HEK293 (cell line): ENCODE data around the gene SLC6A4.

ENCODE experiments used
- CTCF ChIA-PET: fragments of 350-600 bp; formaldehyde crosslinking; extraction: SDS; loops from one replicate; lab custom pipeline; 2021; ENCODE audit warnings: antibody characterized with exemption; lab: Yijun Ruan, JAX
- POLR2A ChIA-PET: fragments of 300-600 bp; formaldehyde crosslinking; extraction: SDS; loops from one replicate; lab custom pipeline; 2020; ENCODE audit warnings: antibody characterized with exemption, inconsistent platforms; lab: Yijun Ruan, JAX
- H3K27ac ChIP-seq: fragments of 200-500 bp; sonication (Bioruptor generic); 2 replicates; pipeline ENCODE4 v1.5.1; 2014; ENCODE audit warnings: low read depth, low read length, control low read depth, inconsistent platforms; ENCODE audit errors: extremely low read depth
- H3K36me3 ChIP-seq, 2 experiments: fragments of 200-500 bp in 1 of 2; sonication (Bioruptor generic) in 1 of 2; 1 replicate in 1 of 2; 2 replicates in 1 of 2; pipeline ENCODE4 v1.5.1; 2014 to 2017; ENCODE audit warnings: inconsistent platforms in 2 of 2, low read length in 2 of 2; ENCODE audit not compliant: control insufficient read depth in 2 of 2, insufficient read depth in 1 of 2
- H3K4me1 ChIP-seq: fragments of 200-500 bp; sonication (Bioruptor generic); 2 replicates; pipeline ENCODE4 v1.5.1; 2014; ENCODE audit warnings: mild to moderate bottlenecking, low read length, inconsistent platforms; ENCODE audit not compliant: control insufficient read depth, insufficient read depth
- H3K4me3 ChIP-seq: 2 replicates; pipeline ENCODE4 v1.5.1; 2011; ENCODE audit warnings: low read depth, mild to moderate bottlenecking, control low read depth, low read length, moderate library complexity
- H3K9me3 ChIP-seq: fragments of 200-500 bp; sonication (Bioruptor generic); 2 replicates; pipeline ENCODE4 v1.5.1; 2014; ENCODE audit warnings: low read depth, low read length, inconsistent platforms; ENCODE audit not compliant: control insufficient read depth, insufficient read depth
- EGR2 ChIP-seq: fragments of 450-650 bp; formaldehyde crosslinking; IDR thresholded peaks from 2 replicates; pipeline ENCODE4 v1.5.1; 2016; ENCODE audit warnings: low read depth, missing biosample characterization, missing genetic modification characterization
- GLIS1 ChIP-seq: fragments of 450-650 bp; formaldehyde crosslinking; IDR thresholded peaks from 2 replicates; pipeline ENCODE4 v1.5.1; 2016; ENCODE audit warnings: missing biosample characterization, missing genetic modification characterization
- KLF16 ChIP-seq: fragments of 450-650 bp; formaldehyde crosslinking; IDR thresholded peaks from 2 replicates; pipeline ENCODE4 v1.5.1; 2017; ENCODE audit warnings: missing biosample characterization, missing genetic modification characterization
- SCRT1 ChIP-seq: fragments of 450-650 bp; formaldehyde crosslinking; IDR thresholded peaks from 2 replicates; pipeline ENCODE4 v1.5.1; 2016; ENCODE audit warnings: missing biosample characterization, missing genetic modification characterization, borderline replicate concordance
- TCF7L2 ChIP-seq: IDR thresholded peaks from 2 replicates; pipeline ENCODE4 v1.6.1; 2011; ENCODE audit warnings: low read depth, mild to moderate bottlenecking, inconsistent platforms, low read length, moderate library complexity, borderline replicate concordance
- ZBTB1 ChIP-seq: fragments of 450-650 bp; formaldehyde crosslinking; IDR thresholded peaks from 2 replicates; pipeline ENCODE4 v1.5.1; 2016; ENCODE audit warnings: missing biosample characterization, missing genetic modification characterization
- ZBTB48 ChIP-seq: fragments of 450-650 bp; formaldehyde crosslinking; IDR thresholded peaks from 2 replicates; pipeline ENCODE4 v1.5.1; 2016; ENCODE audit warnings: missing biosample characterization, missing genetic modification characterization
- ZBTB7A ChIP-seq: fragments of 450-650 bp; formaldehyde crosslinking; IDR thresholded peaks from 2 replicates; pipeline ENCODE4 v1.5.1; 2016; ENCODE audit warnings: low read depth, missing biosample characterization, missing genetic modification characterization
- ZNF10 ChIP-seq: fragments of 450-650 bp; formaldehyde crosslinking; IDR thresholded peaks from 2 replicates; pipeline ENCODE4 v1.5.1; 2017; ENCODE audit warnings: missing biosample characterization, missing genetic modification characterization
- ZNF121 ChIP-seq: fragments of 450-650 bp; formaldehyde crosslinking; IDR thresholded peaks from 2 replicates; pipeline ENCODE4 v1.5.1; 2016; ENCODE audit warnings: missing biosample characterization, missing genetic modification characterization
- ZNF132 ChIP-seq: fragments of 450-650 bp; formaldehyde crosslinking; IDR thresholded peaks from 2 replicates; pipeline ENCODE4 v1.5.1; 2017; ENCODE audit warnings: missing biosample characterization, missing genetic modification characterization, borderline replicate concordance
- ZNF16 ChIP-seq: fragments of 450-650 bp; formaldehyde crosslinking; IDR thresholded peaks from 2 replicates; pipeline ENCODE4 v1.5.1; 2016; ENCODE audit warnings: low read depth, missing biosample characterization, missing genetic modification characterization
- ZNF248 ChIP-seq: fragments of 450-650 bp; formaldehyde crosslinking; IDR thresholded peaks from 2 replicates; pipeline ENCODE4 v1.5.1; 2017; ENCODE audit warnings: missing biosample characterization, missing genetic modification characterization
- ZNF292 ChIP-seq: fragments of 450-650 bp; formaldehyde crosslinking; IDR thresholded peaks from 2 replicates; pipeline ENCODE4 v1.5.1; 2016; ENCODE audit warnings: low read depth, missing biosample characterization, missing genetic modification characterization, borderline replicate concordance
- ZNF335 ChIP-seq: fragments of 450-650 bp; formaldehyde crosslinking; conservative IDR thresholded peaks from 2 replicates; pipeline ENCODE4 v1.5.1; 2016; ENCODE audit warnings: missing biosample characterization, missing genetic modification characterization
- ZNF394 ChIP-seq: fragments of 450-650 bp; formaldehyde crosslinking; IDR thresholded peaks from 2 replicates; pipeline ENCODE4 v1.5.1; 2016; ENCODE audit warnings: missing biosample characterization, missing genetic modification characterization, mild to moderate bottlenecking, moderate library complexity, borderline replicate concordance
- ZNF433 ChIP-seq: fragments of 450-650 bp; formaldehyde crosslinking; IDR thresholded peaks from 2 replicates; pipeline ENCODE4 v1.5.1; 2016; ENCODE audit warnings: missing biosample characterization, missing genetic modification characterization, low read depth
- ZNF514 ChIP-seq: fragments of 450-650 bp; formaldehyde crosslinking; IDR thresholded peaks from 2 replicates; pipeline ENCODE4 v1.5.1; 2016; ENCODE audit warnings: missing biosample characterization, missing genetic modification characterization
- ZNF521 ChIP-seq: fragments of 450-650 bp; formaldehyde crosslinking; IDR thresholded peaks from 2 replicates; pipeline ENCODE4 v1.5.1; 2017; ENCODE audit warnings: missing biosample characterization, mild to moderate bottlenecking, missing genetic modification characterization
- ZNF549 ChIP-seq: fragments of 450-650 bp; IDR thresholded peaks from 2 replicates; pipeline ENCODE4 v1.5.1; 2018; ENCODE audit warnings: missing biosample characterization, missing genetic modification characterization, mild to moderate bottlenecking, inconsistent platforms, moderate library complexity
- ZNF555 ChIP-seq: fragments of 450-650 bp; formaldehyde crosslinking; conservative IDR thresholded peaks from 2 replicates; pipeline ENCODE4 v1.5.1; 2017; ENCODE audit warnings: missing biosample characterization, mild to moderate bottlenecking, missing genetic modification characterization, inconsistent platforms
- ZNF558 ChIP-seq: fragments of 450-650 bp; formaldehyde crosslinking; IDR thresholded peaks from 2 replicates; pipeline ENCODE4 v1.5.1; 2016; ENCODE audit warnings: missing biosample characterization, missing genetic modification characterization
- ZNF624 ChIP-seq: fragments of 450-650 bp; formaldehyde crosslinking; IDR thresholded peaks from 2 replicates; pipeline ENCODE4 v1.5.1; 2017; ENCODE audit warnings: missing biosample characterization, missing genetic modification characterization
- ZNF629 ChIP-seq: fragments of 450-650 bp; formaldehyde crosslinking; IDR thresholded peaks from 2 replicates; pipeline ENCODE4 v1.5.1; 2017; ENCODE audit warnings: missing biosample characterization, missing genetic modification characterization
- ZNF654 ChIP-seq: fragments of 450-650 bp; formaldehyde crosslinking; IDR thresholded peaks from 2 replicates; pipeline ENCODE4 v1.5.1; 2016; ENCODE audit warnings: low read depth, missing biosample characterization, missing genetic modification characterization
- ZNF658 ChIP-seq: fragments of 450-650 bp; formaldehyde crosslinking; IDR thresholded peaks from 2 replicates; pipeline ENCODE4; 2016; ENCODE audit warnings: missing biosample characterization, missing genetic modification characterization
- ZNF664 ChIP-seq: fragments of 450-650 bp; formaldehyde crosslinking; IDR thresholded peaks from 2 replicates; pipeline ENCODE4 v1.5.1; 2016; ENCODE audit warnings: missing biosample characterization, missing genetic modification characterization
- ZNF677 ChIP-seq: fragments of 450-650 bp; IDR thresholded peaks from 2 replicates; pipeline ENCODE4 v1.5.0; 2018; ENCODE audit warnings: missing biosample characterization, mild to moderate bottlenecking, missing genetic modification characterization, moderate library complexity
- ZNF747 ChIP-seq: fragments of 450-650 bp; formaldehyde crosslinking; IDR thresholded peaks from 2 replicates; pipeline ENCODE4 v1.5.1; 2016; ENCODE audit warnings: missing biosample characterization, missing genetic modification characterization
- ZSCAN30 ChIP-seq: fragments of 450-650 bp; IDR thresholded peaks from 2 replicates; pipeline ENCODE4 v1.5.1; 2018; ENCODE audit warnings: missing biosample characterization, mild to moderate bottlenecking, missing genetic modification characterization, moderate library complexity
- TF ChIP-seq, protein P1 (sequence below): fragments of 450-650 bp; formaldehyde crosslinking; IDR thresholded peaks from 2 replicates; pipeline ENCODE4 v1.5.1; 2016; ENCODE audit warnings: missing biosample characterization, missing genetic modification characterization
- TF ChIP-seq, protein P2 (sequence below): fragments of 450-650 bp; formaldehyde crosslinking; IDR thresholded peaks from 2 replicates; pipeline ENCODE4 v1.5.1; 2016; ENCODE audit warnings: missing biosample characterization, missing genetic modification characterization
- TF ChIP-seq, protein P3 (sequence below): fragments of 450-650 bp; IDR thresholded peaks from 2 replicates; pipeline ENCODE4 v1.5.1; 2018; ENCODE audit warnings: missing biosample characterization, missing genetic modification characterization

Gene SLC6A4

DNA sequence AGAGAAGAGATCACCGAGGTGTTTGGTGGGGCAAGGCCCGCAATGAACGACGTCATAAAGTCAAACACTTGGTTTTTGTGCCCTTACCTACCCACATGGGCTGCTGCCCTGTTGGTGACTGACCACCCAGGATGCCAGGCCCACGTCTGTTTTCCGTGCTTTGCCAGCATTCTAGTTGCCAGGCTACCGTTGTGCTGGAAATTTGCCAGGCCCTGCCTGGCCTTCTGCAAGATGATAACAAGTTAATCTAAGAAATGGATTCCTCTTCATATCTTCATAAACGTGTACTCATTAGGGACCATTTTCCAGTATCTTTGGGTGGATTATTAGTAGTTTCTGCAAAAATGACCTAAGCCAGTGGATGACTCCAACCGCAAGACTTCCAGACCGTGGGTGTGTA is 35.4 kb downstream of the SLC6A4 start:
- ChIA-PET CTCF (interaction anchor here (0.6 to 0.7 kb wide), 2 partner anchors 28 to 97 kb away, joined by 3 read pairs; no protein-coding TSS in a partner anchor), POLR2A (interaction anchor here (0.7 kb wide), 1 partner anchor 23 kb away, joined by 4 read pairs; no protein-coding TSS in a partner anchor)

DNA sequence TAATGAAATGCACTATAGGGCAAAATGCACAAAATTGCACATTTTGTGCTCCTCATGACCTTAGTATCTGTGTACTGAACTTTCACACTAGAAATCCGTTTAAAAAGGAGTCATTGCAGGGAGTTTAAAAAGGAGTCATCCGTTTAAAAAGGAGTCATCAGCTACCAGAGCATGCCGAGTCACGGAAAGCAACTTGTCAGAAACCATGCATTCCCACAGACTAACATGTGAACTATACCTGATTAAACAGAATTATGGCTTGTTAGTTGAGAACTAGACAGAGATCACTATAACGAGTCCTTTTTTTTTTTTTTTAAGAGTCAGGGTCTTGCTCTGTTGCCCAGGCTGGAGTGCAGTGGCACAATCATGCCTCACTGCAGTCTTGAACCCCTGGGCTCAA is 35.9 kb downstream of the SLC6A4 start:
- ChIA-PET POLR2A (interaction anchor here (0.7 kb wide), 1 partner anchor 23 kb away, joined by 4 read pairs; no protein-coding TSS in a partner anchor), CTCF (interaction anchor here (0.6 to 0.7 kb wide), 2 partner anchors 27 to 97 kb away, joined by 3 read pairs; no protein-coding TSS in a partner anchor)
- Histone ChIP-seq H3K9me3 (no peaks in the 10 kb centered on the region), H3K4me3 (no peak overlapping the region), H3K36me3 (no peaks in the 10 kb centered on the region), H3K4me1 (no peaks in the 10 kb centered on the region), H3K27ac (no peak overlapping the region)
- TF ChIP-seq ZNF747 (tag by site-specific recombination): no peak
- no peak for TF ChIP-seq ZNF394 (tag by site-specific recombination)
- no peak for TF ChIP-seq ZNF10
- no peak for TF ChIP-seq ZNF677 (tag by site-specific recombination)
- no peak for TF ChIP-seq ZBTB48
- no peak for TF ChIP-seq ZNF121 (tag by site-specific recombination)
- no peak for TF ChIP-seq ZNF658 (tag by site-specific recombination)
- TF ChIP-seq ZBTB1 (tag by site-specific recombination): no peak
- TF ChIP-seq ZNF335 (tag by site-specific recombination): no peak
- TF ChIP-seq, protein P1, sequence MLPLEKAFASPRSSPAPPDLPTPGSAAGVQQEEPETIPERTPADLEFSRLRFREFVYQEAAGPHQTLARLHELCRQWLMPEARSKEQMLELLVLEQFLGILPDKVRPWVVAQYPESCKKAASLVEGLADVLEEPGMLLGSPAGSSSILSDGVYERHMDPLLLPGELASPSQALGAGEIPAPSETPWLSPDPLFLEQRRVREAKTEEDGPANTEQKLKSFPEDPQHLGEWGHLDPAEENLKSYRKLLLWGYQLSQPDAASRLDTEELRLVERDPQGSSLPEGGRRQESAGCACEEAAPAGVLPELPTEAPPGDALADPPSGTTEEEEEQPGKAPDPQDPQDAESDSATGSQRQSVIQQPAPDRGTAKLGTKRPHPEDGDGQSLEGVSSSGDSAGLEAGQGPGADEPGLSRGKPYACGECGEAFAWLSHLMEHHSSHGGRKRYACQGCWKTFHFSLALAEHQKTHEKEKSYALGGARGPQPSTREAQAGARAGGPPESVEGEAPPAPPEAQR (tag by site-specific recombination): no peak
- no peak for TF ChIP-seq GLIS1 (tag by site-specific recombination)
- no peak for TF ChIP-seq ZNF624 (tag by site-specific recombination)
- TF ChIP-seq ZNF549: no peak
- TF ChIP-seq ZNF521 (tag by site-specific recombination): no peak
- no peak for TF ChIP-seq ZNF664
- TF ChIP-seq ZNF514 (tag by site-specific recombination): no peak
- TF ChIP-seq TCF7L2: no peak

More for the DNA sequence above, 35.4 kb downstream of the SLC6A4 start:
- H3K9me3 ChIP-seq: no peaks in the 10 kb centered on the region
- H3K4me3 ChIP-seq: no peak overlapping the region
- TF ChIP-seq ZNF16 (tag by site-specific recombination) (no peak), ZNF558 (no peak), EGR2 (tag by site-specific recombination) (no peak), ZNF654 (tag by site-specific recombination) (no peak), ZSCAN30 (tag by site-specific recombination) (no peak), ZNF629 (tag by site-specific recombination) (no peak), ZNF555 (tag by site-specific recombination) (no peak), ZNF132 (tag by site-specific recombination) (no peak), SCRT1 (no peak), ZNF292 (tag by site-specific recombination) (no peak), KLF16 (tag by site-specific recombination) (no peak), ZNF433 (no peak), ZBTB48 (no peak), ZBTB7A (tag by site-specific recombination) (no peak), ZNF248 (tag by site-specific recombination) (no peak)
- TF ChIP-seq, protein P2, sequence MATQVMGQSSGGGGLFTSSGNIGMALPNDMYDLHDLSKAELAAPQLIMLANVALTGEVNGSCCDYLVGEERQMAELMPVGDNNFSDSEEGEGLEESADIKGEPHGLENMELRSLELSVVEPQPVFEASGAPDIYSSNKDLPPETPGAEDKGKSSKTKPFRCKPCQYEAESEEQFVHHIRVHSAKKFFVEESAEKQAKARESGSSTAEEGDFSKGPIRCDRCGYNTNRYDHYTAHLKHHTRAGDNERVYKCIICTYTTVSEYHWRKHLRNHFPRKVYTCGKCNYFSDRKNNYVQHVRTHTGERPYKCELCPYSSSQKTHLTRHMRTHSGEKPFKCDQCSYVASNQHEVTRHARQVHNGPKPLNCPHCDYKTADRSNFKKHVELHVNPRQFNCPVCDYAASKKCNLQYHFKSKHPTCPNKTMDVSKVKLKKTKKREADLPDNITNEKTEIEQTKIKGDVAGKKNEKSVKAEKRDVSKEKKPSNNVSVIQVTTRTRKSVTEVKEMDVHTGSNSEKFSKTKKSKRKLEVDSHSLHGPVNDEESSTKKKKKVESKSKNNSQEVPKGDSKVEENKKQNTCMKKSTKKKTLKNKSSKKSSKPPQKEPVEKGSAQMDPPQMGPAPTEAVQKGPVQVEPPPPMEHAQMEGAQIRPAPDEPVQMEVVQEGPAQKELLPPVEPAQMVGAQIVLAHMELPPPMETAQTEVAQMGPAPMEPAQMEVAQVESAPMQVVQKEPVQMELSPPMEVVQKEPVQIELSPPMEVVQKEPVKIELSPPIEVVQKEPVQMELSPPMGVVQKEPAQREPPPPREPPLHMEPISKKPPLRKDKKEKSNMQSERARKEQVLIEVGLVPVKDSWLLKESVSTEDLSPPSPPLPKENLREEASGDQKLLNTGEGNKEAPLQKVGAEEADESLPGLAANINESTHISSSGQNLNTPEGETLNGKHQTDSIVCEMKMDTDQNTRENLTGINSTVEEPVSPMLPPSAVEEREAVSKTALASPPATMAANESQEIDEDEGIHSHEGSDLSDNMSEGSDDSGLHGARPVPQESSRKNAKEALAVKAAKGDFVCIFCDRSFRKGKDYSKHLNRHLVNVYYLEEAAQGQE (tag by site-specific recombination): no peak
- TF ChIP-seq, protein P3, sequence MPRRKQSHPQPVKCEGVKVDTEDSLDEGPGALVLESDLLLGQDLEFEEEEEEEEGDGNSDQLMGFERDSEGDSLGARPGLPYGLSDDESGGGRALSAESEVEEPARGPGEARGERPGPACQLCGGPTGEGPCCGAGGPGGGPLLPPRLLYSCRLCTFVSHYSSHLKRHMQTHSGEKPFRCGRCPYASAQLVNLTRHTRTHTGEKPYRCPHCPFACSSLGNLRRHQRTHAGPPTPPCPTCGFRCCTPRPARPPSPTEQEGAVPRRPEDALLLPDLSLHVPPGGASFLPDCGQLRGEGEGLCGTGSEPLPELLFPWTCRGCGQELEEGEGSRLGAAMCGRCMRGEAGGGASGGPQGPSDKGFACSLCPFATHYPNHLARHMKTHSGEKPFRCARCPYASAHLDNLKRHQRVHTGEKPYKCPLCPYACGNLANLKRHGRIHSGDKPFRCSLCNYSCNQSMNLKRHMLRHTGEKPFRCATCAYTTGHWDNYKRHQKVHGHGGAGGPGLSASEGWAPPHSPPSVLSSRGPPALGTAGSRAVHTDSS (tag by site-specific recombination): no peak
- H3K27ac ChIP-seq: no peak overlapping the region
- H3K4me1 ChIP-seq: no peaks in the 10 kb centered on the region
- no peaks in the 10 kb centered on the region for H3K36me3 ChIP-seq
